ENCODE results near the gene MANSC1.

The MANSC1 gene

GRCh38 chr12:12349711-12350665, at the start of gene MANSC1:
TSS of gene MANSC1 (minus strand) at chr12:12350242. CDS start at chr12:12343314, 6,928 bp downstream.
- FAIRE-seq: no peak

DNA sequence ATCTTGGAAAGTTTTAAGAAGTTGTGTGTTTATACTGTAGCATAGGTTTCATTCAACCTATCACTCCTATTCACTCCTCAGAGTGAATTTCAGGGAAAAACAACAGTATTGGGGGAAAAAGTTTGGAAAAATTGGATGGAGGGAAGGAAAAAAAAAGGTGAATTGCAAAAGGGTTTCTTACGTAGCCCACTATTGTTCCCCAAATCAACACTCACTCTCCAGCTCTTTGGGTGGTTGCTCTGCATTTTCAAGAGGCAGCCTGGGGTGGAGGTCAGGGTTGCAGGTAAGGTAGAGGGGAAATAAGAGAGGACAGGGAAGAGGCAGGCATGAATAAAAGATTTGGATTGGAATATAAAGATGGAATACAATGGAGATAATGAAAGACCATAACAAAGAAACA, 49.1 kb upstream of the MANSC1 start:
- FAIRE-seq: no peak

DNA sequence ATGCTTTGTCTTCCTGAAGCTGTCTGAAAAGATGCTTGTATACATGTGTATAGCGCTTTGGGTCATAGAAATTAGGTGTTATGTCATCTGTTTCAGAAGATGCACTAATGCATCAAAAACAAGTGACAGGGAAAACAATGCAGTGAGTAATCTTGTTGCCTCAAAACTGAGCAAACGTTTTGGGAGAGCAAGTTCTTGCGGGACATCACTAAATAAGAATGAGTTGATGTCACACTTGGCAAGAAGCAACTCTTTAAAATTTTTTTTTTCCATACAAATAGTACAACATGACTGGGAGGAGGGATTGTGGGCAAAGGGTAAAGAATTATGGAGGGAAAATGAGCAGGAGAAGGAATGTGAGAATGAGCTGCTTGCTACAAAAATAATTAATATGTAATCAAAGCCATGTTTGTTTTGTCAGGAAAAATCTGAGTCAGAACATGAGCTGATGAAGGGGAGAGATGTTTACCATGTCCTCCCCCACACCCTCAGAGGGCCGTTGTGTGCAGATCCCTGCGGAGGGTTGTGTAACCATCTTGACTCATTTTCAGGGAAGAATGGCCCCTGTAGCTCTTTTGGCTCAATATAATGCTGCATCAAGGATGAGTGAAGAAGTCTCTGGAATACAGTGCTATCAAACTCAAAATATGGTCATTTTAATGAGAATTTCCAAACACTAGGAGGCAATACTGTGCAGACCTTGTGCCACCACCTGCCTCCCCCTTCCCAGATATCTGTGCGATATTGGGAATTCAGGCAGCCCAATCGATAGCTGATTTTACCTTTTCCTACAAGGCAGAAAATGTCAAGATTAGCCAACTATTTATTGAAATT, 48.2 kb upstream of the MANSC1 start:
- FAIRE-seq: no peak

DNA sequence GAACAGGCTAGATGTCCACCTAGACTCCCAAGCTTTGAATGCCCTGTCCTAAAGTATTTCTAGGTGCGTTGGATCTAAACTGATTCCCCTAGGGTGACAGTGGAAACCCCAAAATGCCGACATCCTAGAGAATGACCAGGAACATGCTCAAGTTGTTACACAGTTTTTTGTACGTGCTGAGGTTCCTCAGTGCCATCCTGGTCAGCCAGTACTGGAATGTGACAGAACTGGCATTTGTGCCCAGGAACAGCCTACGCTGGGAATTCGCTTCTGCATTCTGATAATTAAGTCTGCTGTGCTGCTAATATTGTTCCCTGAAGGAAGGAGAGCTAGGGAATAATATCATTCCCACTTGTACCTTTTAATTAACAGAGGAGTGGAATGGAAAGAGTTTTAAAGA, 47.1 kb upstream of the MANSC1 start:
- FAIRE-seq: no peak

DNA sequence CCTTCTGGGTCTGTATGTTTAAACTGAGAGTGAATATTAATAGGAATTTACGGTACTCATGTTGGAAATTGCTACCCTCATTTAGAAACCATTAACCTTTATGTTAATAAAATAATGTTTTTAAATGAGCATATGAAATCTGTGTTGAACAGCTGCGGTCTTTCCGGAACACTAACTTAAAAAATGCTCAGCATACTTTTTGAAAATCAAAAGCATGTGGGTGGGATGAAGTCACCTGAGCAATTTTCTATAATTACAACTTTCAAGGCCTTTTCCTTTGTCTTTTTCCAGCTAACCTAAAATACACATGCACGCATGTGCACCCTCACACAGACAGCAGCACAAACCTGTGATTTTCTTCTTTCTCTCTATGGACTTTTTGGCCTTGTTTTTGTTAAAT, 46.7 kb upstream of the MANSC1 start:
- FAIRE-seq: no peak

DNA sequence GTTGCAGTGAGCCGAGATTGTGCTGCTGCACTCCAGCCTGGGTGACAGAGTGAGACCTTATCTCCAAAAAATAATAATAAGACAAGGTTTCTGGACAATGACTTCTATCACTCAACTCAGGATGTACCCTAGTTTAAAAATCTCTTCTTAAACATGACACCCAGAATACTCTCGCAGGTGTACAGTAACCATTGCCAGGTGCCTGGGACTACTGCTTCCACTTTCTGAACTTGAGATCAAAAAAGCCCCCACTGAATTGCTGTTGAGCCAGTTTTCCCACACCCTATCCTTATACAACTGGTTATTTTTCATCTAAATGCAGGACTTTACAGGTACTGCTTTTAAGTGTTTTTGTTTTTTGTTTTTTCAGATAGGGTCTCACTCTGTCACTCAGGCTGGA, 43.1 kb upstream of the MANSC1 start:
- FAIRE-seq: no peak

DNA sequence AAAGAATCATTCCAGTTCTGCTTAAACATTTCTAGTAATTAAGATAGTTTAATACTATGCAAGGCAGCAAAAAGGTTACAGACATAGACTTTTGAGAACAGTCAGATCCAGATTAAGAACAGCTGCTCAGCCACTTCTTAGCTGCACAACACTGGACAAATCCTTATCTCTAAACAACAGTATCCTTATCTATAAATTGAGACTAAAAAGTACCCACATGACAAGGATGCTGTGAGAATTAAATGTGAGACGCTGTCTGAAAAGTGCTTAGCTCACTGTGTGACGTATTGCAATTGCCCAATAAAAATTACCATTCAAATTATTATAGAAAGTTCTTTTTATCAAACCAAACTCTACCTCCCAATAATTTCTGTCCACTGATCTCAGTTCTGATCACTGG, 42.4 kb upstream of the MANSC1 start:
- FAIRE-seq: no peak

DNA sequence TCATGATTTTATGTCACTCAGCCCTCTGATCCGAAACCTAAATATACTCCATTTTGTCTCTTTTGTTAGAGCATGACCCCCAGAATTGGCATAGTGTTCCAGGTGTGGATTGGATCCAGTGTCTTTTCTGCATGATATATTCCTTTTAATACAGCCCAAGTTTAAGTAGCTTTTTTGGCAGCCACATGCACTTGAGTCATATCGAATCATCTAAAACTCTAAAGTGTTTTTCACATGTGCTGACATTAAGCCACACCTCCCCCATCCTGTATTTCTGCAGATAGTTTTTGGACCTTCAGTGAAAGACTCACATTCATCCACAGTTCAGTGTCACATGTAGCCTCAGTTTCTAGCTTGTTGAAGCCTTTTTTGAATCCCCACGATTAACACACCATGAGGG, 37.5 kb upstream of the MANSC1 start:
- no peak for FAIRE-seq

DNA sequence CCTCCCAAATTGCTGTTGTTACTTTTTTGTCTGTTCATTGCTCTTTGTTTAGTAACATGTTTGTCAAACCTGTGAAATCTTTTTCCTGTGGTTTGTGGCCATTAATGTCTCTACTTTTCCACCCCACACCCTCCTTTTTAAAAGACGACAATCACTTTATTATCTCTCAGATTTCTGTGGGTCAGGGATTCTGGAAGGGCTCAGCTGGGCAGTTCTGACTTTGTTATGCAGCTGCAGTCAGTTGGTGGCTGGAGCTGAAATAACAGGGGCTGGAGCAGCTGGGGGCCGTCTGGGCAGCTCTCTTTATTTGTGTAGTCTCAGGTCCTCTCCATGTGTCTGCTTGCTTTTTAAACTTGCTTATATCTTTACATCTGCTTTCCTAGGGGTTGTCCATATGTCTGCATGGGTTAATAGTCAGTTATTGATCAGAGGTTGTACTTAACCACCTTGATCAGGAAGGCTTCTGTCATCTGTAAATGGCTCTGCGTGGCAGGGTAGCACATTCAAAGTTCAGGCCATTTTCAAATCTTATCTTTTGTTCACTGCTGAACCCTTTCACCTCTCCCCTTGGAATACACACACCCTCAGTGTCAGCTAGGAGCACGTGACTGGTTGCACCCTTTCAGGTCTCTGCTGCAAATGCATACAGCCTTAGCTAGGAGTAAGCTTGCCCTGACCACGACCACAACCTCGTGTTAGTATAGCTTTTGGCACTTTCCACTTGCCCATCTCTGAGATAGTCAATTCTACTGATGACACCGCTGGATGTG, 34.7 kb upstream of the MANSC1 start:
- FAIRE-seq: no peak

GRCh38 chr12:12381982-12382381, 31.9 kb upstream of the MANSC1 start:
- no peak for FAIRE-seq

DNA sequence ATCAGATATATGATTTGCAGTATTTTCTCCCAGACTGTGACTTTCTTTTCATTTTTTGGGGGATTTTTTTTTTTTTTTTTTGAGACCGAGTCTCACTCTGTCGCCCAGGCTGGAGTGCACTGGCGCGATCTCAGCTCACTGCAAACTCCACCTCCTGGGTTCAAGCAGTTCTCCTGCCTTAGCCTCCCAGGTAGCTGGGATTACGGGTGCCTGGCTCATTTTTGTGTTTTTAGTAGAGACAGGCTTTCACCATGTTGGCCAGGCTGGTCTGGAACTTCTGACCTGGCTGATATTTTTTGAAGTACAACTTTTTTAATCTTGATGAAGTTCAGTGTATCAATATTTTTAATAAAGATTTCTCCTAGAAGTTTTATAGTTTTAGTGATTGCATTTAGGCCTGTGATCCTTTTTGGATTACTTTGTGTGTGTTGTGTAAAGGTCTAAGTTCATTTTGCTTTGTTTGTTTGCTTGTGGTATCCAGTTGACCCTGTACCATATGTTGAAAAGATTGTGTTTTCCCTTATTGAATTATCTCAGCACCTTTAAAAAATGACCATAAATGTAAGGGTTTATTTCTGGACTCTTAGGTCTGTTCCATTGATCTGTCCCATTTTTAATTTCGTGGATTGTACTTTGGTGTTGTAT, 31.0 kb upstream of the MANSC1 start:
- FAIRE-seq: no peak

DNA sequence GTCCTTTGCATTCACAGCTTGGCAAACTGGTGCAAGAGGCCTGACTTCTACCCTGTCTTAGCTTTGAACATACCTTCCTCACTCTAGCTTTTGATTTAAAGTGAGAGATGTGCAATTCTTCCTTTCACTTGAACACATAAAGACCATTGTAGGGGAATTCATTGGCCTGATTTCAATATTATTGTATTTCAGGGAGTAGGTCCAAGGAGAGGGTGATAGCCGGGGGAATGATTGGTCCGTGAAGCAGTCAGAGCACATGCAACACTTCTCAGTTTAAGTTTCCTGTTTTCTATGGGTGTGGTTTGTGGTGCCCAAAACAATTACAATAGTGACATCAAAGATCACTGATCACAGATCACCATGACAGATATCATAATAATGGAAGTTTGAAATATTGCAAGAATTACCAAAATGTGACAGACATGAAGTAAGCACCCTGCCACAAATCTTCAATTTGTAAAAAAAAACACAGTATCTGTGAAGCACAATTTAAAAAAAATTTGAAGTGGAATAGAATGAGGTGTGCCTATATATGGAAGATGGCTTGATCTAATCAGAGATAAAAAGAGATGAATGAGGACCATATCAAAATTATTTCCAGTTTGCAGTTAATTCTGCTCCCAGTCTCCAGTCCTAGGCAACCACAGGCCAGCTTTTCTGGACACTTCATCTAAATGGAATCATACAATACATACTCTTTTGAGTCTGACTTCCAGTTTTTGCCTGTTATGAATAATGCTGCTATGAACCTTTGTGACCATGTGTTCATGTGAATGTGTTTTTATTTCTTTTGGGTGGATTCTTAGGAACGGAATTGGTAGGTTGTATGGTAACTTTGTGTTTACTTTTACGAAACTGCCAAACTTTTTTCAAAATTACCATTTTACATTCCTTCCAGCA, 30.0 kb upstream of the MANSC1 start:
- FAIRE-seq: no peak

GRCh38 chr12:12378616-12379015, 28.6 kb upstream of the MANSC1 start:
- no peak for FAIRE-seq

- peak; percentile 97 for FAIRE-seq
Observed at GRCh38 chr12:12376646-12377448, 26.8 kb upstream of the MANSC1 start.

DNA sequence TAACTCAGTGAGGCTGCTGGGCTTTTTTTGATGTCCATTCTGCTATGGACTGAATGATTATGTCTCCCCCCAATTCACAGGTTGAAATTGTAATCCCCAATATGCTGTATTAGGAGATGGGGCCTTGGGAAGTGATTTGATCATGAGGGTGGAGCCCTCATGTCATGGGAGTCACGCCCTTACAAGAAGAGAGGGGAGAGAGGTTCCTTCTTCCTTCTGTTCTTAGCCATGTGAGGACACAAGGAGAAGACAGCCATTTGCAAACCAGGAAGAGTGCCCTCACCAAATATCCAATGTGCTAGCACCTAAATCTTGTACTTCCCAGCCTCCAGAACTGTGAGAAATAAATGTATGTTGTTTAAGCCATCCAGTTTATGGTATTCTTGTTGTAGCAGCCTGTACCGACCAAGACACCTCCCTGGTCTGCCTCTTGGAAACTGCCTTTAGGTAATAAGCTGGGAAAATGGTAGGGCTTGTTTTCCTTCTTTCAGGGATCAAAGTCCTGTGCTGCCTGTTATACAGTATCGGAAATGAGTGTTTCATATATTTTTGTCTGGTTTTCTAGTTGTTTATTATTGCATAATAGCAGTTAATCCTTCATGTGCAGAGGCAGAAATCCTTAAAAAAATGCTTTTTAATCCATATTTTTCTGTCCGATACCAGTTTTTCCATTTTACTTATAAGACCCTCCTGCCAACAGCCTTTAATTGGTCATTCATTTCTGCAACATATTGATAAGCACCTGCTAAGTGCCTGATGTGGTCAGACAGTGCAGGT, 23.1 kb upstream of the MANSC1 start:
- FAIRE-seq: no peak

GRCh38 chr12:12367482-12367998, 17.5 kb upstream of the MANSC1 start:
- no peak for FAIRE-seq

DNA sequence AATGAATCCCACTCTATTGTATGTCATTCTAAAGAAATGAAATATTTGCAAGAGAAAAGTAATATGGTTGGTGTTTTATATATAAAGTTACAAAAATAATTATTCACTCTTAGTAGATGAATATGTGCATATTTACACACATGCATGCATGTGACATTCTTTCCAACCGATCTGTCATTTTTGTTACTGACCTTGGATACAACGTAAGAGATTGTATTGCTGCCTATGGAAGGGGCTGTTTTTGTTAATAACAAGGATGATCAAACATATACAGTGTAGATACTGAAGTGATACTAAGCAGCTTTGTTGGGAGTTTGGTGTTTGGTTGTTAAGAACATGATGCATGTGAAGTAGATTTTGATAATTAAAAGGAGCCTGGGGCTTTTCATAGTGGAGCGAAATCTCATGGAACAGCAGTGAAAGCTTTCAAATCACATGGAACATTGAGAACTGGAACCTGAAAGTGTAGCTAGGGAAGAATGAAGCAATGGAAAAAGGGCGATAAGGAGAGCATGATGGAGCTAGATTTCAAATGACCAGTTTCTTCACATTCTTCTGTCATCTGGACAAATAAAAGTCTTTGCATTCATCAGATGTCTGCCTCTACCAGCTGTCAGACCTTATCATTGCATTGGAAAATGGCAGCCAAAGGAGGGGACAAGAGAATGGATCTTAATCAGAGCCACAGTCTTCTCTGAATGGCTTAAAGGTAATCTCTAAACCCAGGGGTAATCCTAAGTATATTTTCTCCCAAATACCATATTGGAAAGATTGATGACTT, 16.8 kb upstream of the MANSC1 start:
- FAIRE-seq: no peak

GRCh38 chr12:12365931-12366431, 15.9 kb upstream of the MANSC1 start:
- FAIRE-seq: no peak

DNA sequence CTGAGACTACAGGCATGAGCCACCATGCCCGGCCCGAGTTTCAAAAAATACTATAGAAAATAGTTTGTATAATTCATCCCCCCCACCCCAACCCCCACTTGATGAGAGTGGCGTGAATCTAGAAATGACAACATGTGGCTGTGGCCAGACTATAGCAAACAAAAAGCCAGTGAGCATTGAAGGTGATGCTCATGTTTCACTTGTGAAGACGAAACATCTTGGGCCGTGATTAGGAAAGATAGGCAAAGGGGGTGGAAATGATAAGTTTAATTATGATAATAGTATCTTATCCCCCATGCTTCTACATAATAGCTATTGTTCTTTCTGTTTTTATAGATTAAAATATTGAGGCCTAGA, 15.4 kb upstream of the MANSC1 start:
- no peak for FAIRE-seq
